Activated CD8-positive, alpha-beta memory T cell treated with anti-CD3 and anti-CD28 coated beads, Interleukin-2, amount 10 ng/mL, durations not matched to agents 7 days and 5 days (primary cell): Measurements from ENCODE around the gene POU3F1. TPM values are rescaled to one million over a fixed set of nuclear protein-coding genes. Genes with fewer than 3 reads are reported as not detected.

Source experiments
- ATAC-seq: fragments of 150-1000 bp; cut with Tn5 transposase; one replicate; pipeline ENCODE4 v1.10.0; 2021; ENCODE audit warnings: moderate library complexity
- CTCF ChIA-PET: fragments of 350-600 bp; sonication (Branson Sonifier 250); formaldehyde crosslinking; loops from one replicate; lab custom pipeline; 2021; ENCODE audit warnings: antibody characterized with exemption; lab: Charles Lee
- DNase-seq: peaks from one replicate; pipeline ENCODE4 v3.0.0-alpha.2; 2020
- H3K27ac Mint-ChIP-seq: one replicate; pipeline ENCODE4 v1.8.0; 2021; ENCODE audit warnings: mild to moderate bottlenecking, mixed read lengths
- H3K27me3 Mint-ChIP-seq: one replicate; pipeline ENCODE4 v1.8.0; 2021; ENCODE audit warnings: mixed read lengths
- H3K36me3 Mint-ChIP-seq: one replicate; pipeline ENCODE4 v1.8.0; 2021; ENCODE audit warnings: mild to moderate bottlenecking, mixed read lengths
- H3K4me1 Mint-ChIP-seq: one replicate; pipeline ENCODE4 v1.8.0; 2021; ENCODE audit warnings: mixed read lengths
- H3K4me3 Mint-ChIP-seq: one replicate; pipeline ENCODE4 v1.8.0; 2021; ENCODE audit warnings: mild to moderate bottlenecking, moderate library complexity, mixed read lengths
- H3K9me3 Mint-ChIP-seq: one replicate; pipeline ENCODE4 v1.8.0; 2022; ENCODE audit warnings: low read depth, mixed read lengths
- microRNA-seq: library from miRNA; unstranded; fragments of <30 nt; microRNA quantifications from one replicate; pipeline ENCODE4 v1.2.0, GENCODE V29; 2022
- total RNA-seq, 2 experiments: library from RNA; stranded (reverse); gene quantifications; one replicate each; pipeline ENCODE4 v1.2.3, GENCODE V29; 2021

POU3F1 gene
- total RNA-seq, 2 experiments from 2014 or later: 0.09 TPM; not detected in 1

- peaks cover 7% of the 10 kb centered on the region for H3K36me3 Mint-ChIP-seq
- no peak overlapping the region for H3K4me3 Mint-ChIP-seq
- ATAC-seq: no peak
- DNase-seq: no peak
- peaks cover 43% of the 10 kb centered on the region for H3K4me1 Mint-ChIP-seq
- H3K9me3 Mint-ChIP-seq: no peaks in the 10 kb centered on the region
- no peaks in the 10 kb centered on the region for H3K27me3 Mint-ChIP-seq
- no peak overlapping the region for H3K27ac Mint-ChIP-seq
- CTCF ChIA-PET: no interaction called here
Measured at GRCh38 chr1:37998089-37998808, 48.3 kb downstream of the POU3F1 start.

- H3K36me3 Mint-ChIP-seq: peaks cover 7% of the 10 kb centered on the region
- no peak overlapping the region for H3K4me3 Mint-ChIP-seq
- peaks cover 40% of the 10 kb centered on the region for H3K4me1 Mint-ChIP-seq
- ATAC-seq (no peak), DNase-seq (no peak)
- no peaks in the 10 kb centered on the region for H3K27me3 Mint-ChIP-seq
- no peak overlapping the region for H3K27ac Mint-ChIP-seq
- no peaks in the 10 kb centered on the region for H3K9me3 Mint-ChIP-seq
- CTCF ChIA-PET: no interaction called here
Measured at GRCh38 chr1:37997256-37998088, 49.1 kb downstream of the POU3F1 start.

DNA sequence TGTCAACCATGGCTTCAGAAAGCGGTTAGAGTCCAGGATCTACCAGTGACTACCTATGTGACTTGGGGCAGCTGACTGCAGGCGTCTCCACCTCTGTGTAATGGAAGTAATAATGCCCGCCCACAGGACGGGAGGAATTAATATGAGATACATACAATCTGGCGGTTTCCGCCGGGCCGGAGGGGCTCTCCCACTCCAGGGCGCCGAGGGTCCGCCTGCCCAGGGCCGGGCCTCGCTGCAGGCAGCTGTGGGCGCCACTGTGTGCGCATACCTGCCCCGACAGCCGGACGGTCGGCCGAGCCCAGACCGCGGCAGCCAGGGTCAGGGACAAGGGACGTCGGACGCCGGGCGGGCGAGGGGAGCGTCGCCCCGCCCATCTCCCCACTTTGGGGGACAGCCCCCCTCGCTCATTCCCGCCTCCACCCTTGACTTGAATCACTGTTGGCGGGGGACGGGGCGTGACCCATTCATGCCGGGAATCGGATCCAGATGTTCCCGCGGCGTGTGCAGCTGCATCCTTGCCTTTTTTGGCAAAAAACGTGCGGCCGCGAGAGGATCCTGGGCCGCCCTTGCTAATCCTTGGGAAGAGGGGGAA is 50.7 kb downstream of the POU3F1 start:
- Mint-ChIP-seq H3K4me3 (peak overlapping the region; percentile 55), H3K4me1 (peaks cover 34% of the 10 kb centered on the region), H3K27ac (peak overlapping the region; percentile 54), H3K27me3 (no peaks in the 10 kb centered on the region), H3K36me3 (peaks cover 7% of the 10 kb centered on the region), H3K9me3 (no peaks in the 10 kb centered on the region)
- DNase-seq (no peak), ATAC-seq (peak; percentile 62)
- CTCF ChIA-PET: interaction anchor here (0.6 to 8.3 kb wide), 2 partner anchors 16 to 78 kb away, joined by 4 to 87 read pairs; partner anchors contain the start of gene UTP11

DNA sequence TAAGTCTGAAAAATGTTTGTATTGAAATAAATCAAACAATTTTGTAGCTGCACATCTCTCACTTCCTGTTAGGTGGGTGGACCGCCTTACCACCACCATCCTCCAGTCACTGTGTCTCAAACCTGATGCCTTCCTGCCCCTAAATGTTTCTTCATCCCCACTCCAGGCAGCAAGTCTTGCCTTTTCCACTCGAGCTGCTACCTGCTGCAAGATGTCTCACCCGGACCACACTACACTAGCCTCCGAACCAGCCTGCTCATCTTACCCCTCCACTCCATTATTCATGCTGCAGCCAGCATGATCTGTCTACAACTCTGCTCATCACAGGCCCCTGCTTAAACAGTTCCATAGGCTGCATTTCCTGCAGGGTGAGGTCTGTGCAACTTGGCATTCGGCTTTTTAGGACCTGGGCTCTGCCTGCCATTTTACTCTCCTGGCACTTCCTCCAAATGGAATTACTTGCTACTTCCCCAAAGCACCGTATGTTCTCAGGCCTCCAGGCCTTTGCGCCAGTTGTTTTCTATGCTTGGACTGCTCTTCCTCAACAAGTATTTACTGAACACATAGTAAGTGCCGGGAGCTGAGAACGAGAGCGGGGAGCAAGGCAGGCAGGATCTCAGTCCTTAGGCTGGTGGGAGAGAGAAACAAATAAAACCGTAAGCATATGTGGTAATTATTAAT is 51.6 kb downstream of the POU3F1 start:
- no peak for DNase-seq
- H3K9me3 Mint-ChIP-seq: no peaks in the 10 kb centered on the region
- peak overlapping the region; percentile 84 for H3K27ac Mint-ChIP-seq
- H3K27me3 Mint-ChIP-seq: no peaks in the 10 kb centered on the region
- CTCF ChIA-PET: interaction anchor here (1.1 to 8.3 kb wide), 5 partner anchors 8 to 106 kb away, joined by 3 to 87 read pairs (median 4); partner anchors contain the start of gene UTP11
- no peak for ATAC-seq
- peaks cover 32% of the 10 kb centered on the region for H3K4me1 Mint-ChIP-seq
- peak overlapping the region; percentile 55 for H3K4me3 Mint-ChIP-seq
- peaks cover 8% of the 10 kb centered on the region for H3K36me3 Mint-ChIP-seq

Small RNA genes within 50 kb of the gene (microRNA-seq; reads per million reads assigned to microRNA genes)
- not detected for gene MIR3659

Other genes starting within 250 kb of the POU3F1 start
- 10 to 100 TPM; 19.8 to 21.9 TPM for gene C1orf122, start 239.0 kb downstream of the POU3F1 start, total RNA-seq
- 10 to 100 TPM; 16.4 to 28.6 TPM for gene YRDC, start 238.6 kb downstream of the POU3F1 start, total RNA-seq
- gene MTF1, start 187.2 kb downstream of the POU3F1 start, total RNA-seq: 10 to 100 TPM; 26.4 to 29.3 TPM
- gene INPP5B, start 99.7 kb downstream of the POU3F1 start, total RNA-seq: 10 to 100 TPM; 37.6 to 39.9 TPM
- gene SF3A3, start 56.8 kb downstream of the POU3F1 start, total RNA-seq: 100 to 1,000 TPM in 1 of 2 experiments, 10 to 100 TPM in 1; 70.1 to 104 TPM
- gene FHL3, start 41.3 kb downstream of the POU3F1 start, total RNA-seq: 10 to 100 TPM; 13.5 to 14.5 TPM
- gene UTP11, start 34.1 kb downstream of the POU3F1 start, total RNA-seq: 10 to 100 TPM; 32.4 to 49.6 TPM